ENCODE results near the gene CCDC28B.
A peak's percentile ranks its signal among the peaks of the same experiment; 100 is the strongest.

The CCDC28B gene

DNA sequence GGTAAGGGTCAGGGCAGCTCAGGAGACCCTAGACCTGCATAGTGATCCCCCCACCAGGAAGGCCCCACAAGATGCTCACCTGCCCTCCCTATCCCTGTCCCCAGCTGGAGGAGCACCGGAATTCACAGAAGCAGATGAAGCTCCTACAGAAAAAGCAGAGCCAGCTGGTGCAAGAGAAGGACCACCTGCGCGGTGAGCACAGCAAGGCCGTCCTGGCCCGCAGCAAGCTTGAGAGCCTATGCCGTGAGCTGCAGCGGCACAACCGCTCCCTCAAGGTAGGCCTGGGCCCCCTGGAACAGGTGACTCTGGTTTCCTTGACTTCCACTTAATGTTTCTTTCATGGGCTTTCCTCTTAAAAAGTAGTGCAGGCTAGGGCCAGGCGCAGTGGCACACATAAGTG is 12.5 kb upstream of the CCDC28B start:
- TF ChIP-seq POU2F2 (IDR thresholded peaks at IDR 0.05; ENCODE audit: low read depth, low read length) (no peak), PAX5 (IDR thresholded peaks at IDR 0.05; ENCODE audit: insufficient read depth, low read length, severe bottlenecking) (no peak), SPI1 (IDR thresholded peaks at IDR 0.05; ENCODE audit: low read depth, low read length) (no peak), POLR2A (IDR thresholded peaks at IDR 0.05; ENCODE audit: low read depth, low read length) (no peak), POLR2AphosphoS5 (IDR thresholded peaks at IDR 0.05; ENCODE audit: low read depth, low read length) (no peak)
- DNase-seq (ENCODE audit: insufficient read length, low spot score) (no peak), FAIRE-seq (no peak)

DNA sequence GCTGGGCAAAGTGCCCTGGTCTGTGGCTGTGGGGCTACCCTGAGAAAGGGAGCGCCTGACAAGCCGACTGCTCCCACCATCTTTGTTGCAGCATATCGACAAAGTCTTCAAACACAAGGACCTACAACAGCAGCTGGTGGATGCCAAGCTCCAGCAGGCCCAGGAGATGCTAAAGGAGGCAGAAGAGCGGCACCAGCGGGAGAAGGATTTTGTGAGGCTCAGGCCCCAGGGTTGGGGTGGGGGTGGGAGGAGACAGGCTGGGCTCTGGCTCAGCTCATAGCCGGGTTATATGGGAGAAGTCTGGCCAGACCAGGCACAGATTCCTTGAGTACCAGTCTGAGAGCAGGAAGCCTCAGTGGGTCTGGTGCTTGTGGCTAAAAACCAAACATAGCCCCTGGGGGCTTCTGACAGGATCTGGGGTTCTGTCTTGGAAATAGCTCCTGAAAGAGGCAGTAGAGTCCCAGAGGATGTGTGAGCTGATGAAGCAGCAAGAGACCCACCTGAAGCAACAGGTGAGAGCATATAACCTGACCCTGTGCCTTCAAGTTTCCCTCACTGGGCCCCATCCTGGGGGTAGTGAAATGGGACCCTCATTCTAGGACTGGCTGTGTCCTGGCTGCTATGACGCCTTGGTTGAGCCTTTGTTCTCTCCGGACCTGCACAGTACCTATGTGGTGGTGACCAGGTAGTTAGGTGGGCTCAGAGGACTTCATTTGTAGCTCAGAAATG is 8.0 kb upstream of the CCDC28B start:
- FAIRE-seq (no peak), DNase-seq (ENCODE audit: insufficient read length, low spot score) (no peak)
- TF ChIP-seq POLR2A (IDR thresholded peaks at IDR 0.05; ENCODE audit: low read depth, low read length): 0 out of 2 replicates have a peak, but pooled peaks have one; percentile 20
- TF ChIP-seq POLR2AphosphoS5 (IDR thresholded peaks at IDR 0.05; ENCODE audit: low read depth, low read length): no peak

DNA sequence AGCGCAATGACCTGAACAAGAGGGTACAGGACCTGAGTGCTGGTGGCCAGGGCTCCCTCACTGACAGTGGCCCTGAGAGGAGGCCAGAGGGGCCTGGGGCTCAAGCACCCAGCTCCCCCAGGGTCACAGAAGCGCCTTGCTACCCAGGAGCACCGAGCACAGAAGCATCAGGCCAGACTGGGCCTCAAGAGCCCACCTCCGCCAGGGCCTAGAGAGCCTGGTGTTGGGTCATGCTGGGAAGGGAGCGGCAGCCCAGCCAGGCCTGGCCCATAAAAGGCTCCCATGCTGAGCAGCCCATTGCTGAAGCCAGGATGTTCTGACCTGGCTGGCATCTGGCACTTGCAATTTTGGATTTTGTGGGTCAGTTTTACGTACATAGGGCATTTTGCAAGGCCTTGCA is 5.4 kb upstream of the CCDC28B start:
- FAIRE-seq: no peak
- TF ChIP-seq POLR2AphosphoS5 (IDR thresholded peaks at IDR 0.05; ENCODE audit: low read depth, low read length) (peak; percentile 73), PAX5 (IDR thresholded peaks at IDR 0.05; ENCODE audit: insufficient read depth, low read length, severe bottlenecking) (no peak), TAF1 (IDR thresholded peaks at IDR 0.05; ENCODE audit: low read depth, low read length) (no peak), SPI1 (IDR thresholded peaks at IDR 0.05; ENCODE audit: low read depth, low read length) (no peak), POLR2A (IDR thresholded peaks at IDR 0.05; ENCODE audit: low read depth, low read length) (no peak), POU2F2 (IDR thresholded peaks at IDR 0.05; ENCODE audit: low read depth, low read length) (no peak)
- no peak for DNase-seq (ENCODE audit: insufficient read length, low spot score)

DNA sequence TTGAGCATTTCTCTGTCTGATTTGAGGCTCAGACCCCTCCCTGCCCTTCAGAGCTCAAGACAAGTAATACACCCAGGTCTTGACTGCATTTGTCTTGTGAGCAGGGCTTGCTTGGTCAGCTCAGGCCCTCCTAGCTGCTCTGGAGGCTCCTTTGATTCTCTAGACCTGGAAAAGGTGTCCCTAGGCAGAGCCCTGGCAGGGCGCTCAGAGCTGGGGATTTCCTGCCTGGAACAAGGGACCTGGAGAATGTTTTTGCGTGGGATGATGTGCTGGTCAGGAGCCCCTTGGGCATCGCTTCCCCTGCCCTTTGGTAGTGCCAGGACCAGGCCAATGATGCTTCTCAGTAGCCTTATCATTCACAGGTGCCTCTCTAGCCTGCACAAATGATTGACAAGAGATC is 4.9 kb upstream of the CCDC28B start:
- DNase-seq (ENCODE audit: insufficient read length, low spot score) (no peak), FAIRE-seq (no peak)
- TF ChIP-seq POLR2A (IDR thresholded peaks at IDR 0.05; ENCODE audit: low read depth, low read length) (no peak), POLR2AphosphoS5 (IDR thresholded peaks at IDR 0.05; ENCODE audit: low read depth, low read length) (no peak), POU2F2 (IDR thresholded peaks at IDR 0.05; ENCODE audit: low read depth, low read length) (no peak), PAX5 (IDR thresholded peaks at IDR 0.05; ENCODE audit: insufficient read depth, low read length, severe bottlenecking) (no peak), SPI1 (IDR thresholded peaks at IDR 0.05; ENCODE audit: low read depth, low read length) (no peak), TAF1 (IDR thresholded peaks at IDR 0.05; ENCODE audit: low read depth, low read length) (no peak)

DNA sequence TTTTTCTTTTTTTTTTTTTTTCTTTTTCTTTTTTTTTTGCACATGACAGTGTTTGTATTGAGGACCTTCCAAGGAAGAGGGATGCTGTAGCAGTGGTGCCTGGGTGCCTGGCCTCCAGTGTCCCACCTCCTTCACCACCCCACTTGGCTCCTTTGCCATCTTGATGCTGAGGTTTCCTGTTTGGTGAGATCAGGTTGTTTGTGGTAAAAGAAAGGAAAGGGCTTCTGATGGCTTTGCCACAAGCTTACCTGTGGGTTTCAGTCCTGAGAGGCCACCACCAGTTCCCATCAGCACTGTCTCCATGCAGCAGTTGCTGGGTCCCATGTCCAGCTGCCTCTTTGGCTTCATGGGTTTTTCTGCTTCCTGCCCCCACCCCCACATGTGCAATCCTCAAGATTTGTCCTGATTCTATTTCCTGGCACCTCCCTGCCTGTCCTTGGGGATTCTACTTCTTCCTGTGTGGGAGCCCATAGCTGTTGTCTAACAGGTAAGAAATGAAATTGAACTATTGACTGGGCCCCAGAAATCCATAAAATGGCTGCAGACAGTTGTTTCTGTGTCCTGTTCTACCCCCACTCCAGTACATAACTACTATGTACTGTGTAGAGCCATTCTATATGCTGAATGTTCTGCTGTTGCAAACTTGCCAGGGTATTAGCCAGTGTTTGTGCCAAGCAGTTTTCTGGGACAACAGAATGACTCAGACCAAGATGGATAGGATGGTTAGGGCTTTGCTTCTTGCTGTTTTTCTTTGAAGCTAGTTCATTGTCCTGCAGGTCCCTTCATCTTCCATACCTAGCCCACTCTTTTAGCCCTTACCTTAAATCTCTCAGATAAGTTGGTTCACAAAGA is 4.2 kb upstream of the CCDC28B start:
- TF ChIP-seq SPI1 (IDR thresholded peaks at IDR 0.05; ENCODE audit: low read depth, low read length): no peak
- TF ChIP-seq PAX5 (IDR thresholded peaks at IDR 0.05; ENCODE audit: insufficient read depth, low read length, severe bottlenecking): no peak
- no peak; the same call in 1 of the 2 replicates for TF ChIP-seq POLR2A (IDR thresholded peaks at IDR 0.05; ENCODE audit: low read depth, low read length)
- TF ChIP-seq POLR2AphosphoS5 (IDR thresholded peaks at IDR 0.05; ENCODE audit: low read depth, low read length): no peak
- no peak for TF ChIP-seq POU2F2 (IDR thresholded peaks at IDR 0.05; ENCODE audit: low read depth, low read length)
- TF ChIP-seq TAF1 (IDR thresholded peaks at IDR 0.05; ENCODE audit: low read depth, low read length): no peak
- DNase-seq (ENCODE audit: insufficient read length, low spot score) (no peak), FAIRE-seq (peak; percentile 5)

DNA sequence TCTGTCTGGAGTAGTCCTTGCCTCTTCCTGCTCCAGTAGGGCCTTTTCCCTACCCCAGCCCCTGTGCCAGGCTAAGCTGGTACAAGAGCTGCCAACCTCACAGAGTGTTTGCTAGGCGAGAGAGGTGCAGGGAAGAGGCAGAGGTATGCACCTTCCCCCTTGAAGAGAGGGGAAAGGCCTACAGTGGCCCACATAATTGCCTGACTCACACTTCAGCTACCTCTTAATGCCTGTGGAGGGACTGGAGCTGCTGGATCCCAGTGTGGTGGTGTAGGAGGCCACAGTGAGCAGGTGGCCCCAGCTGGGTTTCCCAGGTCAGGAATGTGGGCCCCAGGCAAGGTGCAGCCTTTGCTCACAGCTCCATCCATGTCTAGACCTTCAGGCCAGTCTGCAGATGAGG is 3.3 kb upstream of the CCDC28B start:
- no peak for FAIRE-seq
- no peak for DNase-seq (ENCODE audit: insufficient read length, low spot score)
- TF ChIP-seq POU2F2 (IDR thresholded peaks at IDR 0.05; ENCODE audit: low read depth, low read length): no peak
- no peak for TF ChIP-seq PAX5 (IDR thresholded peaks at IDR 0.05; ENCODE audit: insufficient read depth, low read length, severe bottlenecking)
- peak; percentile 56; the same call in 1 of the 2 replicates for TF ChIP-seq POLR2AphosphoS5 (IDR thresholded peaks at IDR 0.05; ENCODE audit: low read depth, low read length)
- TF ChIP-seq POLR2A (IDR thresholded peaks at IDR 0.05; ENCODE audit: low read depth, low read length): no peak

DNA sequence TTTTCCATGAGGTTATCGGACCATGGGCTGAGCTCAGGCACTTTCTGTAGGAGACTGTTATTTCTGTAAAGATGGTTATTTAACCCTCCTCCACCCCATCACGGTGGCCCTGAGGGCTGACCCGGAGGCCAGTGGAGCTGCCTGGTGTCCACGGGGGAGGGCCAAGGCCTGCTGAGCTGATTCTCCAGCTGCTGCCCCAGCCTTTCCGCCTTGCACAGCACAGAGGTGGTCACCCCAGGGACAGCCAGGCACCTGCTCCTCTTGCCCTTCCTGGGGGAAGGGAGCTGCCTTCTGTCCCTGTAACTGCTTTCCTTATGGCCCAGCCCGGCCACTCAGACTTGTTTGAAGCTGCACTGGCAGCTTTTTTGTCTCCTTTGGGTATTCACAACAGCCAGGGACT is 2.6 kb upstream of the CCDC28B start:
- DNase-seq (ENCODE audit: insufficient read length, low spot score): no peak
- no peak for FAIRE-seq
- TF ChIP-seq SPI1 (IDR thresholded peaks at IDR 0.05; ENCODE audit: low read depth, low read length): no peak
- TF ChIP-seq POLR2A (IDR thresholded peaks at IDR 0.05; ENCODE audit: low read depth, low read length): no peak
- no peak for TF ChIP-seq TAF1 (IDR thresholded peaks at IDR 0.05; ENCODE audit: low read depth, low read length)
- TF ChIP-seq POLR2AphosphoS5 (IDR thresholded peaks at IDR 0.05; ENCODE audit: low read depth, low read length): no peak
- TF ChIP-seq PAX5 (IDR thresholded peaks at IDR 0.05; ENCODE audit: insufficient read depth, low read length, severe bottlenecking): no peak
- TF ChIP-seq POU2F2 (IDR thresholded peaks at IDR 0.05; ENCODE audit: low read depth, low read length): no peak

DNA sequence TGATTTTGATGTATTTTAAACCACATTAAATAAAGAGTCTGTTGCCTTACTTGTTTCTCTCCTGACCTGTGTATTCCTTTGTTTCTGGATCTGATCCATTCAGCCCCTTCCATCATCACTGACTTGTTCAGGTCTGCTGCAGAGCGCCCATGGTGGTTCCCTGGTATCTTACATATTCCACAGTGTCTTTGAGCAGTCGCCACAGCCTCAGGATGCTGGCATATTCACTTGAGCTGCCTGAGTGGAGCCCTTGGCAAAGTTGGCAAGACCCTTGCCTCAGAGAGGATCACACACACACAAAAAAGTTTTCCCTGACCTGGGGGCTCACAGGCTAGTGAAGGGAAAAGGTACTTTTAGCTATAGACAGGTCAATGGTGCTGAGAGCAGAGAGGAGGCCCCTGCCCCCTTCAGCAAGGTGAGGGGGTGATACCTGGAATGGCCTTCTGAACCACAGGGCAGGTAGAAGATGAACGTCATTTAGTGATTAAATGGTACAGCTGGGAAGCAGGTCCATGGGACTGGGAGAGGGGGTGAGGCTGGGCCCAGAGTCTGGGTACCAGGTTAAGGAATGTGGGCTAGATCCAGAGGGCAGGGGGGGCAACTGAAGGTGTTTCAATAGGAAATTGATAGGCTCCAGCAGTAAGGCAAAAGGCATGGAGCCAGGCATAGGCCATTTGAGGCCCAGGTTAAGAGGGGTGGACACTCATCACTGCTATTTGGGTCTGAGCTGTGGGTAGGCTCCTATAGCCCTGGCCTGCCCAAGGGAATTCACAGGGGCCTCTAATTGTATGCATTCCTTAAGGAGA is 2.0 kb upstream of the CCDC28B start:
- TF ChIP-seq POLR2AphosphoS5 (IDR thresholded peaks at IDR 0.05; ENCODE audit: low read depth, low read length) (peak; percentile 33; the same call in 1 of the 2 replicates), TAF1 (IDR thresholded peaks at IDR 0.05; ENCODE audit: low read depth, low read length) (no peak), POU2F2 (IDR thresholded peaks at IDR 0.05; ENCODE audit: low read depth, low read length) (no peak), POLR2A (IDR thresholded peaks at IDR 0.05; ENCODE audit: low read depth, low read length) (no peak), PAX5 (IDR thresholded peaks at IDR 0.05; ENCODE audit: insufficient read depth, low read length, severe bottlenecking) (no peak)
- no peak for FAIRE-seq
- no peak for DNase-seq (ENCODE audit: insufficient read length, low spot score)
